PC-3 (cell line): ENCODE measurements around the gene SMG1. TPM values are rescaled to one million over a fixed set of nuclear protein-coding genes. Genes with fewer than 3 reads are reported as not detected.
A peak's percentile ranks its signal among the peaks of the same experiment; 100 is the strongest.

Experiments used
- ATAC-seq: fragments of 200-7000 bp; cut with Tn5 transposase; 2 replicates; pipeline ENCODE4 v1.9.1; 2020; ENCODE audit warnings: mild to moderate bottlenecking, moderate library complexity
- BruUV-seq: library from RNA; stranded (reverse); fragments of 400-500 nt; replicated peaks from 2 replicates; lab custom pipeline; 2021; lab: Mats Ljungman, UMichigan
- CTCF ChIA-PET: fragments of 300-600 bp; sonication (Branson Sonifier 250); formaldehyde crosslinking; loops from one replicate; lab custom pipeline; 2022; ENCODE audit warnings: antibody characterized with exemption; lab: Charles Lee
- POLR2A ChIA-PET: fragments of 300-600 bp; sonication (Branson Sonifier 250); formaldehyde crosslinking; loops from one replicate; lab custom pipeline; 2022; ENCODE audit warnings: antibody characterized with exemption; ENCODE audit not compliant: unreplicated experiment; lab: Charles Lee
- DNase-seq: peaks from one replicate; pipeline ENCODE4 v3.0.0-alpha.2; 2015
- H2AFZ ChIP-seq: fragments of 300-600 bp; sonication (generic); 2 replicates; pipeline ENCODE4 v1.6.0; 2016; ENCODE audit warnings: antibody characterized with exemption, low read length
- H3F3A ChIP-seq: fragments of 300-600 bp; sonication (generic); one replicate; pipeline ENCODE4 v1.6.0; 2017; ENCODE audit warnings: antibody characterized with exemption, low read length, control low read depth, mild to moderate bottlenecking; ENCODE audit not compliant: unreplicated experiment
- H3K27ac ChIP-seq: fragments of 300-600 bp; sonication (generic); 2 replicates; pipeline ENCODE4 v1.5.1; 2016; ENCODE audit warnings: mild to moderate bottlenecking, low read length
- H3K27me3 ChIP-seq: fragments of 300-600 bp; sonication (generic); 2 replicates; pipeline ENCODE4 v1.6.1; 2016; ENCODE audit warnings: low read length, mixed read lengths
- H3K36me3 ChIP-seq: fragments of 300-600 bp; sonication (generic); 2 replicates; pipeline ENCODE4 v1.6.1; 2016; ENCODE audit warnings: low read depth, mixed run types, low read length, mixed read lengths
- H3K4me1 ChIP-seq: fragments of 300-600 bp; sonication (generic); 2 replicates; pipeline ENCODE4 v1.5.1; 2016; ENCODE audit warnings: low read length; ENCODE audit not compliant: insufficient read depth
- H3K4me2 ChIP-seq: fragments of 300-600 bp; sonication (generic); 2 replicates; pipeline ENCODE4 v1.6.0; 2016; ENCODE audit warnings: low read length
- H3K4me3 ChIP-seq: fragments of 300-600 bp; sonication (generic); 2 replicates; pipeline ENCODE4 v1.5.1; 2016; ENCODE audit warnings: mild to moderate bottlenecking, low read length, mixed read lengths
- H3K79me2 ChIP-seq: fragments of 300-600 bp; sonication (generic); 2 replicates; pipeline ENCODE4 v1.6.1; 2017; ENCODE audit warnings: low read length, mixed read lengths
- H3K9ac ChIP-seq: fragments of 300-600 bp; sonication (generic); 2 replicates; pipeline ENCODE4 v1.6.0; 2016; ENCODE audit warnings: mild to moderate bottlenecking, low read length
- H3K9me2 ChIP-seq: fragments of 300-600 bp; sonication (generic); replicated peaks from 2 replicates; pipeline ENCODE4 v1.6.1; 2016; ENCODE audit warnings: mixed run types, low read length, mixed read lengths
- H3K9me3 ChIP-seq: fragments of 300-600 bp; sonication (generic); 2 replicates; pipeline ENCODE4 v1.6.1; 2016; ENCODE audit warnings: low read length, mixed read lengths
- H4K20me1 ChIP-seq: fragments of 300-600 bp; sonication (generic); 2 replicates; pipeline ENCODE4 v1.6.1; 2016; ENCODE audit warnings: low read length, mixed read lengths
- EZH2 ChIP-seq: fragments of 300-600 bp; sonication (generic); IDR thresholded peaks from one replicate; pipeline ENCODE4 v1.6.1; 2017; ENCODE audit warnings: antibody characterized with exemption, mild to moderate bottlenecking, low read length; ENCODE audit not compliant: unreplicated experiment
- EZH2phosphoT487 ChIP-seq: fragments of 300-600 bp; sonication (generic); IDR thresholded peaks from 2 replicates; pipeline ENCODE4 v1.6.1; 2018; ENCODE audit warnings: mild to moderate bottlenecking, antibody characterized with exemption, low read length, borderline replicate concordance
- intact Hi-C: fragments of 100-400 bp; cut with micrococcal nuclease; formaldehyde crosslinking; loops from 2 replicates; pipeline ENCODE4 v1.9.0; 2023
- total RNA-seq: library from RNA; depleted of rRNA; stranded (reverse); fragments of >200 nt; gene quantifications from 2 replicates; pipeline ENCODE4 v1.2.3, GENCODE V29; 2014
- TF ChIP-seq, protein P1 (sequence below): fragments of 300-600 bp; sonication (generic); conservative IDR thresholded peaks from 2 replicates; pipeline ENCODE4 v1.5.1; 2017; ENCODE audit warnings: antibody characterized with exemption, low read depth, mild to moderate bottlenecking, low read length

The SMG1 gene
- total RNA-seq, 1 experiment from 2014 or later = 37.6 TPM

DNA sequence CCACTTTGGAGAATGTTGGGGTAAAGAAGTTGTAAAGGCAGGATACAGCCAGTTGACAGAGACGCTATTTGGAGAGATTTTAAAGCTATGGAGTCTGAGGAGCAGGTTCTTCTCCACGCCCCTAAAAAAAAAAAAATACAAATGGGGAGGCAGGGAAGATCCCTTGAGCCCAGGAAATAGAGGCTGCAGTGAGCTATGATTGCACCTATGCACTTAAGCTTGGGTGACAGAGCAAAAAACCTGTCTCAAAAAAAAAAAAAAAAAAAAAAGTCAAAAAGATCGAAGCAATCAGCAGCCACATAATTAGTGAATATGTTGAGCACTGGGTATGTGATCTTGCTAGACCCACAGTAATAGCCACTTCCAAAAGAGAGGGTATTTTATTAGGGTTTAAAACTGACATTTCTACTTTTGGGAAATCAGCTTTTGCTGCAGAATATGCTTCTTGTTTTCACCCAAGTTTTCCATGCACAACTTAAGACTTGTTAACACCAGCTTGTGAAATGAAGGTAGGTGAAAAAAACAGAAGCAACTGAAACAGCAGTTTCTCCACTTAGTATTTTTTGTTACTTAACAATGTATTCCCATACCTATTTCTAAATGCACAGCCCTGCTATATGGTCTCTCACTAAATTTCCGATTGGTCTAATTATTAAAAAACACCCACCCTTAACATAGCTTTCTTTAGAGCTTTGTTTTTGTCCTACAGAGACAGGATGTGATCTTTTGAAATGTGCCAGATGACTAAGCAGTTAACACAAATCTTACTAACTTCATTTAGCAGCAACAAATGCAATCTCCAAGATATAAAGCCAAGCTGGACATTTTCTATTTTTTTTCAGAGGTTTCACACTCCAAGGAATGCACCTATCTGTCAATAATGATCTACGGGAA is 122.4 kb downstream of the SMG1 start:
- DNase-seq = peak; percentile 9
- ATAC-seq = no peak
- intact Hi-C loops = loop anchor here (5.0 to 10.0 kb wide), 2 partner anchors 161 to 263 kb away; partner anchors contain the start of gene COQ7
- Histone ChIP-seq H2AFZ (no peak overlapping the region), H3F3A (no peaks in the 10 kb centered on the region), H4K20me1 (peaks cover 24% of the 10 kb centered on the region), H3K9me2 (no peaks in the 10 kb centered on the region), H3K4me1 (peaks cover 22% of the 10 kb centered on the region), H3K79me2 (peaks cover 31% of the 10 kb centered on the region), H3K9ac (peak overlapping the region; percentile 16; the same call in 1 of the 2 replicates), H3K27ac (peak overlapping the region; percentile 26; the same call in 1 of the 2 replicates), H3K27me3 (no peaks in the 10 kb centered on the region), H3K4me2 (peak overlapping the region; percentile 49), H3K4me3 (no peak overlapping the region), H3K9me3 (no peaks in the 10 kb centered on the region), H3K36me3 (peaks cover 21% of the 10 kb centered on the region; the same call in 1 of the 2 replicates)
- BruUV-seq = no TSS peak
- POLR2A ChIA-PET = no interaction called here
- CTCF ChIA-PET = no interaction called here
- TF ChIP-seq EZH2phosphoT487 (no peak), EZH2 (no peak)
- TF ChIP-seq, protein P1, sequence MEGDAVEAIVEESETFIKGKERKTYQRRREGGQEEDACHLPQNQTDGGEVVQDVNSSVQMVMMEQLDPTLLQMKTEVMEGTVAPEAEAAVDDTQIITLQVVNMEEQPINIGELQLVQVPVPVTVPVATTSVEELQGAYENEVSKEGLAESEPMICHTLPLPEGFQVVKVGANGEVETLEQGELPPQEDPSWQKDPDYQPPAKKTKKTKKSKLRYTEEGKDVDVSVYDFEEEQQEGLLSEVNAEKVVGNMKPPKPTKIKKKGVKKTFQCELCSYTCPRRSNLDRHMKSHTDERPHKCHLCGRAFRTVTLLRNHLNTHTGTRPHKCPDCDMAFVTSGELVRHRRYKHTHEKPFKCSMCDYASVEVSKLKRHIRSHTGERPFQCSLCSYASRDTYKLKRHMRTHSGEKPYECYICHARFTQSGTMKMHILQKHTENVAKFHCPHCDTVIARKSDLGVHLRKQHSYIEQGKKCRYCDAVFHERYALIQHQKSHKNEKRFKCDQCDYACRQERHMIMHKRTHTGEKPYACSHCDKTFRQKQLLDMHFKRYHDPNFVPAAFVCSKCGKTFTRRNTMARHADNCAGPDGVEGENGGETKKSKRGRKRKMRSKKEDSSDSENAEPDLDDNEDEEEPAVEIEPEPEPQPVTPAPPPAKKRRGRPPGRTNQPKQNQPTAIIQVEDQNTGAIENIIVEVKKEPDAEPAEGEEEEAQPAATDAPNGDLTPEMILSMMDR = no peak

DNA sequence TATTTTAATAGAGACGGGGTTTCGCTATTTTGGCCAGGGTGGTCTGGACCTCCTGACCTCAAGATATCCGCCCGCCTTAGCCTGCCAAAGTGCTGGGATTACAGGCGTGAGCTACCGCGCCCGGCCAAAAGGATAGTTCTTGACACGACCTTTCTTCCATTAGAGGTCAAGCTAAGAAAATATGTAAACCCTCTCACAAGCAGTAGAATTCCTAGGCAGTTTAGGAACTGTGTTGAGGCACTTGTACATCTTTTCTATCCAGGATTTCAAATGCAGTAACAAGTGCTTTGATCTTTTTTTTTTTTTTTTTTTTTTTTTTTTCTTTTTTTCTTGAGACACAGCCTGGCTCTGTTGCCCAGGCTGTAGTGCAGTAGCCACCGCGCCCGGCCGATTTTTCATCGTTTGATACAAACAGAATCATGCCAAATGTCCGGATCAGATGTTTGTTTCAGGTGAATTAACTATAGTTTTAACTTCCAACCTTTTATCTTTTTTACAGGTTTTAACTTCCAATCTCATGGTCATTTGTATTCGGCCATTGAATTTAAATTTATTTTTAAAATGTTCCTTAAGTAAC is 123.4 kb downstream of the SMG1 start:
- ChIA-PET POLR2A (no interaction called here), CTCF (no interaction called here)
- H3K4me1 ChIP-seq = peaks cover 31% of the 10 kb centered on the region
- 0 out of 2 replicates have a peak overlapping the region, but pooled peaks have one; percentile 67 for H3K4me3 ChIP-seq
- H3K36me3 ChIP-seq = peaks cover 17% of the 10 kb centered on the region; the same call in 1 of the 2 replicates
- no peak overlapping the region for H3K4me2 ChIP-seq
- TF ChIP-seq EZH2phosphoT487 (no peak), EZH2 (no peak)
- TF ChIP-seq, protein P1 = no peak
- intact Hi-C loops = loop anchor here (5.0 to 10.0 kb wide), 2 partner anchors 162 to 264 kb away; partner anchors contain the start of gene COQ7
- H3K27ac ChIP-seq = peak overlapping the region; percentile 91; the same call in 1 of the 2 replicates
- DNase-seq (no peak), ATAC-seq (no peak)
- H3K27me3 ChIP-seq = no peaks in the 10 kb centered on the region
- peaks cover 34% of the 10 kb centered on the region for H4K20me1 ChIP-seq
- H3K9me3 ChIP-seq = no peaks in the 10 kb centered on the region
- no peaks in the 10 kb centered on the region for H3K9me2 ChIP-seq
- H3F3A ChIP-seq = no peaks in the 10 kb centered on the region
- no peak overlapping the region for H2AFZ ChIP-seq
- no TSS peak for BruUV-seq
- H3K79me2 ChIP-seq = peaks cover 41% of the 10 kb centered on the region
- no peak overlapping the region for H3K9ac ChIP-seq
